PFSK-1 (cell line): ENCODE measurements around the gene ADAMTS2.

Experiments used
- FOXP2 ChIP-seq: optimal IDR thresholded peaks from 2 replicates; pipeline ENCODE3; 2011; ENCODE audit warnings: borderline replicate concordance, control low read depth, inconsistent platforms; ENCODE audit not compliant: insufficient read depth; ENCODE audit errors: extremely low read length, extremely low read depth
- POLR2AphosphoS5 ChIP-seq: IDR thresholded peaks from 2 replicates; pipeline ENCODE4 v1.6.1; 2012; ENCODE audit warnings: low read depth, mild to moderate bottlenecking, control low read depth, low read length, moderate library complexity
- SIN3A ChIP-seq: IDR thresholded peaks from 2 replicates; pipeline ENCODE4 v1.6.1; 2012; ENCODE audit warnings: mild to moderate bottlenecking, low read length, moderate library complexity, borderline replicate concordance; ENCODE audit not compliant: insufficient read depth
- TAF1 ChIP-seq: IDR thresholded peaks from 2 replicates; pipeline ENCODE4 v1.6.1; 2012; ENCODE audit warnings: low read length, control low read depth, borderline replicate concordance; ENCODE audit not compliant: insufficient read depth
- TF ChIP-seq, protein P1 (sequence below), 2 experiments: IDR thresholded peaks; 2 replicates each; pipeline versions ENCODE4 v1.6.1 to v1.8.0; 2011 to 2012; ENCODE audit warnings: low read depth in 2 of 2, low read length in 2 of 2, control low read depth in 1 of 2, inconsistent platforms in 1 of 2, mild to moderate bottlenecking in 1 of 2, moderate library complexity in 1 of 2; ENCODE audit not compliant: insufficient read depth in 1 of 2

ADAMTS2 gene

DNA sequence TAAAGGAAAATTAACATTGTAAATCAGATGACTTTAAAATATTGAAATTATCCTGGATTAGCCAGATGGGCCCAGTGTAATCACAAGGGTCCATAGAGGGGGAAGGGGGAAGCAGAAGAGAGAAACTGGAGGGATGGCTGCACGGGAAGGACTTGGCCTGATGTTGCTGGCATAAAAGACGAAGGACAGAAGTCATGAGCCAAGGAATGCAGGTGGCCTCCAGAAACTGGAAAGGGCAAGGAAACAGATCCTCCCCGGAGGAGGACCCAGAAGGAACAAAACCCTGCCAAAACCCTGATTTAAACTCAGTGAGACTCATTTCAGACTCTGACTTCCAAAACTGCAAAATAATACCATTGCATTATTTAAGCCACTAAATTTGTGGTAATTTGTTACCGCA, 100.2 kb downstream of the ADAMTS2 start:
- TF ChIP-seq POLR2AphosphoS5 (no peak), TAF1 (no peak), SIN3A (no peak), FOXP2 (no peak)
- TF ChIP-seq, protein P1, sequence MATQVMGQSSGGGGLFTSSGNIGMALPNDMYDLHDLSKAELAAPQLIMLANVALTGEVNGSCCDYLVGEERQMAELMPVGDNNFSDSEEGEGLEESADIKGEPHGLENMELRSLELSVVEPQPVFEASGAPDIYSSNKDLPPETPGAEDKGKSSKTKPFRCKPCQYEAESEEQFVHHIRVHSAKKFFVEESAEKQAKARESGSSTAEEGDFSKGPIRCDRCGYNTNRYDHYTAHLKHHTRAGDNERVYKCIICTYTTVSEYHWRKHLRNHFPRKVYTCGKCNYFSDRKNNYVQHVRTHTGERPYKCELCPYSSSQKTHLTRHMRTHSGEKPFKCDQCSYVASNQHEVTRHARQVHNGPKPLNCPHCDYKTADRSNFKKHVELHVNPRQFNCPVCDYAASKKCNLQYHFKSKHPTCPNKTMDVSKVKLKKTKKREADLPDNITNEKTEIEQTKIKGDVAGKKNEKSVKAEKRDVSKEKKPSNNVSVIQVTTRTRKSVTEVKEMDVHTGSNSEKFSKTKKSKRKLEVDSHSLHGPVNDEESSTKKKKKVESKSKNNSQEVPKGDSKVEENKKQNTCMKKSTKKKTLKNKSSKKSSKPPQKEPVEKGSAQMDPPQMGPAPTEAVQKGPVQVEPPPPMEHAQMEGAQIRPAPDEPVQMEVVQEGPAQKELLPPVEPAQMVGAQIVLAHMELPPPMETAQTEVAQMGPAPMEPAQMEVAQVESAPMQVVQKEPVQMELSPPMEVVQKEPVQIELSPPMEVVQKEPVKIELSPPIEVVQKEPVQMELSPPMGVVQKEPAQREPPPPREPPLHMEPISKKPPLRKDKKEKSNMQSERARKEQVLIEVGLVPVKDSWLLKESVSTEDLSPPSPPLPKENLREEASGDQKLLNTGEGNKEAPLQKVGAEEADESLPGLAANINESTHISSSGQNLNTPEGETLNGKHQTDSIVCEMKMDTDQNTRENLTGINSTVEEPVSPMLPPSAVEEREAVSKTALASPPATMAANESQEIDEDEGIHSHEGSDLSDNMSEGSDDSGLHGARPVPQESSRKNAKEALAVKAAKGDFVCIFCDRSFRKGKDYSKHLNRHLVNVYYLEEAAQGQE (IDR thresholded peaks at IDR 0.05; ENCODE audit: insufficient read depth in 1 of 2, low read depth in 2 of 2, low read length in 2 of 2) = no peak

DNA sequence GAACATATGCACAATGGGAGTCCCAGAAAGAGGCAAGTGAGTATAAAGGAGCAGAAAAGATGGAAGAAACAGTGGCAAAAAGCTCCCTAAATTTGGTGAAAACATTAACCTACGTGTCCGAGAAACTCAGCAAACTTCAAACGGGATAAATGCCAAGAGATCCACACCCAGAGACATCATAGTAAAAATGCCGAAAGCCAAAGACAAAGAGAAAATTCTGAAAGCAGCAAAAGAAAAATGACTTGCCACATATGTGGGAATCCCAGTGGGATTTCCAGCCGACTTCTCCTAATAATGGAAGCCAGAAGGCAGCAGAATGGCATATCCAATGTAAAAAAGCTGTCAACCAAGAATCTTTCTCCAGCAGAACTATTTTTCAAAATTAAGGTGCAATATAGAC, 101.2 kb downstream of the ADAMTS2 start:
- TF ChIP-seq SIN3A (no peak), FOXP2 (no peak), POLR2AphosphoS5 (no peak), TAF1 (no peak)
- TF ChIP-seq, protein P1 (IDR thresholded peaks at IDR 0.05; ENCODE audit: insufficient read depth in 1 of 2, low read depth in 2 of 2, low read length in 2 of 2) = no peak

DNA sequence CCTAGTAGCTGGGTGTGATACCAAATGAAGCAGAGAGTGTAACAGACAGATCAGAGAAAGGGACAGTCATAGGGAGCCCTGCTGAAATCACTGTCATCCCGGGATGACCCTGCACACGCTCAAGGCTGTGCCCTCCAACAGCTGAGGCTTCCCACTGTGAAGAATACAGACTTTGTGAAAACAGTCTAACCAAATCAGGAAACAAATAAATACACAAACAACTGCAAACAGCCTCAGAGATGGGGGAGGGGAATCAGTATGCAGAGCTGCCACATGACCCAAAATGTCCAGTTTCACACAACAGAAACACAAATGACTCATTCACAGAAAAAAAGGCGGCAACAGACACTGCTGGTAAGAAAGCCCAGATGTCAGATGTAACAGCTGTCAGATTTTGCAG, 101.9 kb downstream of the ADAMTS2 start:
- TF ChIP-seq FOXP2 (no peak), TAF1 (no peak), SIN3A (no peak), POLR2AphosphoS5 (no peak)
- TF ChIP-seq, protein P1 (IDR thresholded peaks at IDR 0.05; ENCODE audit: insufficient read depth in 1 of 2, low read depth in 2 of 2, low read length in 2 of 2) = no peak

DNA sequence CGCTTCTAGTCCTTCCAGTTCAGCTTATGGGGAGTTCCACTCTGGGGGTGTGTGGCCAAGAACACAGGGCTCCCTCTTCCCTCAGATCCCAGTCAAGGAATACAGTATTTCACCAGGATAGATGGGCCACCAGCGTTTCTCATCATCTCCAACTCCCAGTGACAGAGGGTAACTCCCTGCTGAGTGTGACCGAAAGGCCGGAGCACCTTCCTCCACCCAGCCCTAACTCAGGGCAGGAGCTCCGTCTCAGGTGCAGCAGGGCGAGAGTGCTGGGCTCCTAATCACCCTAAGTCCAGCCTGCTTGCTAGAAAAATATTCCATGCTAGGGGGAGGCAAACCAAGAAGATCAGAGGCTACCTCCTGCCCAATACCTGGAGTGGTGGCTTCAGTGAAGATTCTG, 102.6 kb downstream of the ADAMTS2 start:
- TF ChIP-seq FOXP2 (no peak), POLR2AphosphoS5 (no peak), TAF1 (no peak), SIN3A (no peak)
- TF ChIP-seq, protein P1 (IDR thresholded peaks at IDR 0.05; ENCODE audit: insufficient read depth in 1 of 2, low read depth in 2 of 2, low read length in 2 of 2) = no peak

DNA sequence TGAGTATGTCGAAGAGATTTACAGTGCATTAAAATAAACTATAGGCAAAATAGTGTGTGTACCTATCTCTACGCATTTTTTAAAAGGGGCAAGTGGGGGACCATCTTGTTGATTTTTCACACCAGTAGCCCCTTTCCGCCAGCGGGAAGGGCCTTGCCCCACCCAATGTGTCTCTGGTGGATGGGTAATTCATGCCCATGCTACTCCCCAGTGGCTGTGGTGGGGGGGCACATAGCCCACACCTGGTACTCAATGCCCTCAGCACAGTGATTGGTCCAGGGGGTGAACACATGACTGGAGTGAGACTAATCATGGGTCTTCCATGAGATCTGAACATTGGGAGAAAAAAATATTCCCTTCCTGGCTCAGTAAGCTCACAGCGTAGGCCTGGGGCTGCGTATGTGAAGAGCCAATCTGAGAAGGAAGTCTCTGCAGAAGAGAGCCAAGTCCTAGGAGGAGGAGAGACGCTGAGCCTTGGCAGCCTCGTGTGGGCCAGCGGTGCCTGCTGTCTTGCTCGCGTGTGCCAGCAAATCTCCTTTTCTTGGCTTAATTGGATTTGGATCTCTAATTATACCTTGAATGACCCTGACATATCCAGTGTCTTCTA, 103.4 kb downstream of the ADAMTS2 start:
- TF ChIP-seq TAF1 (no peak), FOXP2 (no peak), SIN3A (no peak), POLR2AphosphoS5 (no peak)
- TF ChIP-seq, protein P1 (IDR thresholded peaks at IDR 0.05; ENCODE audit: insufficient read depth in 1 of 2, low read depth in 2 of 2, low read length in 2 of 2) = no peak
